GM12891 (cell line): ENCODE data around the gene SLC35E4.
"Not testable (repeated sequence)": the region's sequence is repeated elsewhere in the genome, so short reads cannot be mapped to it uniquely, and the experiment has no call there.

Source experiments
- DNase-seq: peaks from one replicate; pipeline ENCODE4 v3.0.0; 2011; ENCODE audit warnings: low spot score; ENCODE audit not compliant: insufficient read length
- FAIRE-seq: peaks from 2 replicates; lab custom pipeline; 2011; peaks lifted over from hg19 to GRCh38; lab: Jason Lieb, UNC
- PAX5 ChIP-seq: IDR thresholded peaks from 2 replicates; pipeline ENCODE4 v1.6.1; 2011; ENCODE audit warnings: low read length, moderate library complexity, mild to moderate bottlenecking; ENCODE audit not compliant: insufficient read depth, severe bottlenecking
- POLR2A ChIP-seq: IDR thresholded peaks from 2 replicates; pipeline ENCODE4 v1.6.1; 2011; ENCODE audit warnings: low read depth, low read length, control low read depth
- POLR2AphosphoS5 ChIP-seq: IDR thresholded peaks from 2 replicates; pipeline ENCODE4 v1.6.1; 2011; ENCODE audit warnings: low read depth, low read length, control low read depth
- POU2F2 ChIP-seq: IDR thresholded peaks from 2 replicates; pipeline ENCODE4 v1.6.1; 2011; ENCODE audit warnings: low read depth, mild to moderate bottlenecking, control low read depth, low read length, moderate library complexity
- SPI1 ChIP-seq: IDR thresholded peaks from 2 replicates; pipeline ENCODE4 v1.6.1; 2011; ENCODE audit warnings: low read depth, low read length, control low read depth
- TAF1 ChIP-seq: IDR thresholded peaks from 2 replicates; pipeline ENCODE4 v1.6.1; 2011; ENCODE audit warnings: low read depth, low read length, control low read depth

Gene SLC35E4

DNA sequence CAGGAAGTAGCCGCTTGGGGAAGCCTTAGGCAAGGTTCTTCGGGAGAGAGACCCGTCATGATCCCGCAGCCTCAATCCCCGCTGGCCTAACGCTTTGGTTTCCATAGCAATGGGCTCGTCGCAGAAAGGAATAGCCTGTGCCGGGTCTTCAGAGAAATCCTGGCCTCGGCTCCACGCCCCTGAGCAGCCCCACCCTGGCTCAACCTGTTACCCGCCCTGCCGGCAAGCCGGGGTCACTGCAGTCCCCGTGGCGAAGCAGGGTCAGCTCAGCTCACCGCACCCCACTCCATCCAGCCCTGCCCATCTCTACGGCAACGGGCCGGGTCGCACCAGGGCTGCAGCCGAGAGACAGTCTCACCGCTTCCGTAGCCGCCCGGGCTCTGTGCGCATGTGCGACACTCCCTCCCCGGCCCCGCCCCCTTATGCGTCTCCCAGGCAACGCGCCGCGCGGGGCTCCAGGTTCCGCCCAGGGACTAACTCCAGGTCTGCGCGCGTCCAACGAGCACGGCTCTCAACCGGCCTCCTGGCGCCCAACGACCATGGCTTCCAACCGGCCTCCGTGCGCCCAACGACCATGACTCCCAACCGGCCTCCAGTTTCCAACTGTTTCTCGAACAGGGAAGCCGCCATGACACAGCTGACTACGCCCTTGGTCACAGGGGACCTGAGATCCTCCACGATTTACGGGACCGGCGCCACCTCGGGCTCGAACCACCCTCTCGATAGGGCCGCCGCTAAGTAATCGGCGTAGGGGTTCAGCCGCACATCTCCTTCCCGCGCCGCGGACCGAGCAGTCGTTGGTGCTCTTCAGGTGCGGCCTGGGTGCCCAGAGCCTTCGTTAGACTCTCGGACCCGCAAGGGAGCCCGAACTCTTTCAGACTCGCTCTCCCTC lies 32.2 kb downstream of the SLC35E4 start, which contains the start of gene DUSP18:
TSS of gene DUSP18 (minus strand) at position 382 of the 892 bp plus-strand sequence. CDS start 3,872 bp downstream, outside the sequence.
- FAIRE-seq (peak; percentile 98), DNase-seq (peak; percentile 99)
- TF ChIP-seq SPI1 (peak; percentile 40), TAF1 (no peak)

- FAIRE-seq, result peak; percentile 5
- TF ChIP-seq TAF1, result no peak
- TF ChIP-seq POLR2A, result no peak
- no peak for DNase-seq
These were observed 32.8 kb downstream of the SLC35E4 start for GRCh38 chr22:30668386-30668710.

- no peak for FAIRE-seq
- TF ChIP-seq PAX5 (no peak), POLR2A (no peak)
These were observed 35.5 kb downstream of the SLC35E4 start for GRCh38 chr22:30671071-30671470.

DNA sequence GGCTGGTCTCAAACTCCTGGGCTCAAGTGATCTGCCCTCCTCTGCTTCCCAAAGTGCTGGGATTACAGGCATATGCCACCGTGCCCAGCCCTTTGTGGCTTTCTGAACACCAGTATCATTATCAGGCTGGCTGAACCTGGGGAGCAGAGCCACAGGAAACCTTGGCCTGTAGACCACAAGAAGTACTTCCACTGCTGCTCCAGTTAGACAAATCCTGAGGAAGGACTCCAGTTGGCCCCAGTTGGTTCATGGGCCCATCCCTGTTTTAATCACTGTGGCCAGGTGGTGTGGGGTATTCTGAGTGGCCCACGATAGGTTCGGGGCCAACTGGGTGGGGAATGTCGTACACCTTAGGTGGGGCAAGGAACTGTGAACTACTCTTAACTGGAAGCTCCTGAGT lies 37.6 kb downstream of the SLC35E4 start:
- no peak for DNase-seq
- no peak for TF ChIP-seq TAF1
- no peak for TF ChIP-seq SPI1
- no peak for TF ChIP-seq POLR2AphosphoS5
- no peak for TF ChIP-seq POU2F2
- TF ChIP-seq POLR2A, result no peak
- TF ChIP-seq PAX5, result no peak
- no peak for FAIRE-seq

More at GRCh38 chr22:30671071-30671470, 35.5 kb downstream of the SLC35E4 start:
- DNase-seq, result no peak

GRCh38 chr22:30674482-30674881 lies 38.9 kb downstream of the SLC35E4 start:
- no peak for FAIRE-seq
- no peak for DNase-seq
- TF ChIP-seq SPI1, result no peak
- TF ChIP-seq TAF1, result no peak
- no peak for TF ChIP-seq POLR2A
- no peak for TF ChIP-seq PAX5
- no peak for TF ChIP-seq POU2F2

- DNase-seq (no peak), FAIRE-seq (no peak)
- TF ChIP-seq POLR2AphosphoS5, result no peak
- no peak for TF ChIP-seq POLR2A
- no peak for TF ChIP-seq POU2F2
- no peak for TF ChIP-seq PAX5
- TF ChIP-seq SPI1, result no peak
These were observed 39.9 kb downstream of the SLC35E4 start for GRCh38 chr22:30675436-30675835.

DNA sequence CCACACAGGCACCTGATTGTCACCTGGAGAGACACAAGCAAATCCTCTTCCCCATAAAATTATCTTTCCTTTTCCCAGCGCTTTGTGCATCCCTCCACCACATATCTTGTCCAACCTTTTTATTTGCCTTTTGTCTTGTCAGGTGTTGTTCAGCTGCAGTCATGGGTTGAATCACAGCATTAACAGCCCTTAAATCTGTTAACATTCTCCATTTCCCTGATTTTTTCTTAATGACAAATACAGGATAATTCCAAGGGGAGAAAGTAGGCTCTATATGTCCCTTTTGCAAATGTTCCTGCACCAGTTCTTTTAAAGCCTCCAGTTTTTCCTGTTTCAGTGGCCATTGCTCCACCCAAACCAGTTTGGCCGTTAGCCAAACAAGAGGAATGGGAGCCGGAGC lies 41.0 kb downstream of the SLC35E4 start:
- FAIRE-seq, DNase-seq: not testable (repeated sequence)

- DNase-seq, FAIRE-seq: not testable (repeated sequence)
These were observed 44.5 kb downstream of the SLC35E4 start for GRCh38 chr22:30679895-30680690.

DNA sequence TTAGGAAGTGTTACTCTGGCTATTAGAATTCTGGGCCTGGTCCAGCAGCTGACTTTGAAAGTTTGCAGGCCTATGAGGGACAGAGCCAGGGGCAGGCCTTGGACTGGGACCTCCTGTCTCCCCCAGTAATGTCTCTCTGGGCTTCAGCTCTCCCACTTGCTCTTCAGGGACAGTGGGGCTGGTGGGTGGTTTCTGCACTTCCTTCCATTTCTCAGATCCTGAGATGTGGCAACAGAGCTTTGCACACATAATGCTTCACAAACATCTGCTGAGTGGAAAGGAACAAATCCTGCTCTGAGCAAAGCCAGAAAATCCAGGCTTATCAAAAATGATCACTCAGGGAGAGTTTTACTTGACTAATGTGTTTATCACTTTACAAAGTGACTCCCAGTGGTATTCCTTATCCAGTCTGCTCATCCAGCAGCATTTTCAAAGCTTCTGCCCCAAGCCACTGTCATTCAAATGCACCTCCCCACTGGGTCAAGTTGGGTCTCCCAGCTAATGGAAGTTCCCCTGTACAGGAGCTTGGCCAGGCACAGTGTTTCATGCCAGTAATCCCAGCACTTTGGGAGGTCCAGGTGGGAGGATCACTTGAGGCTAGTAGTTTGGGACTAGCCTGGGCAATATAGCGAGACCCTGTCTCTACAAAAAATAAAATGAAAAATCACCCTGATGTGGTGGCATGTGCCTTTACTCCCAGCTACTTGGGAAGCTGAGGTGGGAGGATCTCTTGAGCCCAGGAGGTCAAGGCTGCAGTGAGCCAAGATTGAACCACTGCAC lies 45.6 kb downstream of the SLC35E4 start:
- FAIRE-seq, result no peak
- TF ChIP-seq TAF1 (no peak), POU2F2 (no peak), POLR2AphosphoS5 (no peak), SPI1 (no peak), POLR2A (no peak), PAX5 (no peak)
- DNase-seq, result no peak

- FAIRE-seq, result no peak
- DNase-seq, result no peak
- no peak for TF ChIP-seq TAF1
- no peak for TF ChIP-seq SPI1
- no peak for TF ChIP-seq POU2F2
- TF ChIP-seq POLR2AphosphoS5, result no peak
- TF ChIP-seq PAX5, result no peak
These were observed 46.2 kb downstream of the SLC35E4 start for GRCh38 chr22:30681831-30682230.
